Large intestine (tissue), 3 donors: Measurements from ENCODE around the gene CS. TPM values are rescaled to one million over a fixed set of nuclear protein-coding genes. Genes with fewer than 3 reads are reported as not detected.
"Not testable (repeated sequence)": the region's sequence is repeated elsewhere in the genome, so short reads cannot be mapped to it uniquely, and the experiment has no call there.

Experiments
- DNase-seq, 2 donors: peaks; one replicate each; pipeline versions ENCODE4 v3.0.0 to v3.0.0-alpha.2; 2013
- H3K27ac ChIP-seq: one replicate; pipeline ENCODE4 v1.5.1; 2013; ENCODE audit warnings: low read length
- H3K27me3 ChIP-seq: 2 replicates; pipeline ENCODE4 v1.6.1; 2013; ENCODE audit warnings: low read length; ENCODE audit not compliant: control insufficient read depth, insufficient read depth
- H3K36me3 ChIP-seq: 2 replicates; pipeline ENCODE4 v1.6.1; 2013; ENCODE audit warnings: low read length; ENCODE audit not compliant: control insufficient read depth, insufficient read depth
- H3K4me1 ChIP-seq: one replicate; pipeline ENCODE4 v1.6.1; 2013; ENCODE audit warnings: low read length; ENCODE audit not compliant: control insufficient read depth, insufficient read depth
- H3K4me3 ChIP-seq: one replicate; pipeline ENCODE4 v1.5.1; 2013; ENCODE audit warnings: low read length
- H3K9me3 ChIP-seq: one replicate; pipeline ENCODE4 v1.6.1; 2013; ENCODE audit warnings: mild to moderate bottlenecking, low read depth, low read length, moderate library complexity; ENCODE audit not compliant: control insufficient read depth
- WGBS: methylation state at CpG from one replicate; pipeline ENCODE4 v1.1.5; 2013; ENCODE audit warnings: low lambda C conversion rate; ENCODE audit not compliant: insufficient coverage; 5-methylcytosine and 5-hydroxymethylcytosine counted together
- polyA plus RNA-seq: library from polyadenylated mRNA; unstranded; fragments of 120-200 nt; gene quantifications from one replicate; pipeline ENCODE4 v1.2.1, GENCODE V29; 2013

Gene CS
- polyA plus RNA-seq, 1 donor, result 143 TPM

DNA sequence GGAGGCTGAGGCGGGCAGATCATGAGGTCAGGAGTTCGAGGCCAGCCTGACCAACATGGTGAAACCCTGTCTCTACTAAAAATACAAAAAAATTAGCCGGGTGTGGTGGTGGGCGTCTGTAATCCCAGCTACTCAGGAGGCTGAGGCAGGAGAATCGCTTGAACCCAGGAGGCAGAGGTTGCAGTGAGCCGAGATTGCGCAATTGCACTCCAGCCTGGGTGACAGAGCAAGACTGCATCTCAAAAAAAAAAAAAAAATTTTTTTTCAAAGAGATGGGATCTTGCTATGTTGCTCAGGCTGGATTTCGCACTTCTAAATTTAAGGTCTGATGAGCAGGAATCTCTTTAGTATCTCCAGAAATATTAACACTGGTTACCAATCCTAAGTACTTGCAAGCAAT, 21.5 kb upstream of the CS start:
- H3K27ac ChIP-seq, H3K4me1 ChIP-seq, DNase-seq, H3K27me3 ChIP-seq, H3K9me3 ChIP-seq, H3K4me3 ChIP-seq: not testable (repeated sequence)
- 100% methylated on average over 2 of the region's 8 CpGs for WGBS
- peaks cover 69% of the 10 kb centered on the region for H3K36me3 ChIP-seq

- peaks cover 63% of the 10 kb centered on the region for H3K36me3 ChIP-seq
- no peak overlapping the region for H3K27ac ChIP-seq
- no peak overlapping the region for H3K4me3 ChIP-seq
- DNase-seq, result no peak
- no peaks in the 10 kb centered on the region for H3K4me1 ChIP-seq
- no CpG with 5 or more reads among the region's 2 CpGs for WGBS
- H3K9me3 ChIP-seq, result no peaks in the 10 kb centered on the region
- no peaks in the 10 kb centered on the region for H3K27me3 ChIP-seq
Observed at GRCh38 chr12:56321027-56321426, 20.9 kb upstream of the CS start.

DNA sequence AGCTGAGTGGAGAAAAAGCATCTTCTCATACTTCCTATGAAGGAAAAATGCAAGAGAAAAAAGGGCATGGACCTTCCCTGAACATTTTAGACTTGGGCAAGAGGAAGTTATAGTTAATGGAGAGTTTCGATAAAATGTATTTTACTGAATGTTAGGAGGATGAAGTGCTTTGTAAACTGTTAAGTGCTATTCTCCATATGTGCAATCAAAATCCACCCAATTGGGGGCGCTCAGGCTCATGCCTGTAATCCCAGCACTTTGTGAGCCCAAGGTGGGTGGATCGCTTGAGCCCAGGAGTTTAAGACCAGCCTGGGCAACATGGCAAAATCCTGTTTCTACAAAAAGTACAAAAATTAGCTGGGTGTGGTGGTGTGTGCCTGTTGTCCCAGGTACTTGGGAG, 17.5 kb upstream of the CS start:
- H3K9me3 ChIP-seq, result no peaks in the 10 kb centered on the region
- peaks cover 39% of the 10 kb centered on the region for H3K36me3 ChIP-seq
- H3K27ac ChIP-seq, result no peak overlapping the region
- H3K4me3 ChIP-seq, result no peak overlapping the region
- no peaks in the 10 kb centered on the region for H3K27me3 ChIP-seq
- peaks cover 5% of the 10 kb centered on the region for H3K4me1 ChIP-seq
- WGBS, result no CpG with 5 or more reads among the region's 3 CpGs
- DNase-seq, result no peak

DNA sequence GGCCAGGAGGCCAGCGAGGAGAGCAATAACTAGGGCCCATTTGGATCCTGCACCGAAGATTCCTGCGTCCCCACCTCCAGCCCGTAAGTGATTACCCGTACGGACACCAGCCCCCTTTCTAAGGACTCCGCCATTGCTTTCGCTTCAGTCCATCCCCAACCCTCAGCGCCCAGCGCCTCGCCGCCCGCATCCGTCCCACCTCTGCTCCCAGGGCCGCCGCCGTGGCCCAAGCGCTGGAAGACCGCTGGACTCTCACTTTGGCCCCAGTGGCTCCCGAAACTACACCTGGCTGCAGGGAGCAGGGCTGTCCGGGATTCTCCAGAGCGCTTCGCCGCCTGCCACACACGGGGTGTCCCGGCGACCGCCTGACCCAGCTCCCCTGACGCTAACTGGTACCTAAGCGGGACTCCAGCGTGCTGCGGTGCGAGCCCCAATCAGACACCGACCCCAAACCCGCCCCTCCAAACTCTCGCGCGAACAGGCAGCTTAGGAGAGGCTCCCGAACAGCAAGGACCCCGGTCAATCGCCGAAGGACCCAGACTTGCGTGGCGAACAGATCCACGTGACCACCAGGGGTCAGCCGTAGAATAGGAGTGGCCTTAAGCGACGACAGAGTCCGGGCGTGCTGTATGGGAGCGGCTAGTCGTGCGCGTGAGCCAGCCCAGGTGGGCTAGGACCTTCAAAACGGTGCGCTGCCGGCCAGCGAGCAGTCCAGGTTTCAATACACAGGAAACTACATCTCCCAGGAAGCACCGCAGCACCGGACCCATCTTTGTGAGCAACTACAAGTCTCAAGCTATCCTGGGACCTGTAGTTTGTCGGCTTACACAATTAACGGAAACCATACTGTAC, 15.7 kb upstream of the CS start, which contains the start of gene CNPY2:
CNPY2 (minus strand) TSS at position 367 of the 852 bp plus-strand sequence. CDS start 771 bp downstream, outside the sequence.
- peak within 1 kb of the TSS; percentile 96 for H3K27ac ChIP-seq
- H3K27me3 ChIP-seq, result no peaks in the 10 kb centered on the region
- peaks cover 36% of the 10 kb centered on the region for H3K36me3 ChIP-seq
- peaks cover 5% of the 10 kb centered on the region for H3K4me1 ChIP-seq
- H3K4me3 ChIP-seq, result peak within 1 kb of the TSS; percentile 93
- peak; percentile 96 to 98 for DNase-seq
- no CpG with 5 or more reads among the region's 62 CpGs for WGBS
- no peaks in the 10 kb centered on the region for H3K9me3 ChIP-seq

DNA sequence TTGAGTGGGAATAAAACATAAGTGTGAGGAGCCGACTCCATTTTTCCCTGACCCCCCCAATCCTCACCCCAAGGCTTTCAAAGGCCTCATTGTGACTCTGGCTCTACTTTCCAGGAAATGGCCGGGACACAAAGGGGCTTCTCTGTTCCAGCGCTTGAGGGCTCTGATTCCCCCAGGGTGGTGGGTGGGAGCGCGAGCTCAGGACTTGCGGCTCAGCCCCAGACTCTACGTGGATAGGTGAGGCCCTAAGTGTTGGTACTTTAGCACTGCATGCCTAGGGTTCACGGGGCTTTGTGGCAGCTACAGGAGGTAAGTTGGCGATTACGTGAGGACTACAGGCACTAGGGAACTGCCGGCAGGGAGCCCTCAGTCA, 15.1 kb upstream of the CS start:
- peak overlapping the region; percentile 93 for H3K4me3 ChIP-seq
- H3K4me1 ChIP-seq, result peaks cover 5% of the 10 kb centered on the region
- H3K9me3 ChIP-seq, result no peaks in the 10 kb centered on the region
- no peaks in the 10 kb centered on the region for H3K27me3 ChIP-seq
- DNase-seq, result peak in 1 of 2 donors; percentile 69
- peak overlapping the region; percentile 96 for H3K27ac ChIP-seq
- H3K36me3 ChIP-seq, result peaks cover 42% of the 10 kb centered on the region
- WGBS, result no CpG with 5 or more reads among the region's 11 CpGs

DNA sequence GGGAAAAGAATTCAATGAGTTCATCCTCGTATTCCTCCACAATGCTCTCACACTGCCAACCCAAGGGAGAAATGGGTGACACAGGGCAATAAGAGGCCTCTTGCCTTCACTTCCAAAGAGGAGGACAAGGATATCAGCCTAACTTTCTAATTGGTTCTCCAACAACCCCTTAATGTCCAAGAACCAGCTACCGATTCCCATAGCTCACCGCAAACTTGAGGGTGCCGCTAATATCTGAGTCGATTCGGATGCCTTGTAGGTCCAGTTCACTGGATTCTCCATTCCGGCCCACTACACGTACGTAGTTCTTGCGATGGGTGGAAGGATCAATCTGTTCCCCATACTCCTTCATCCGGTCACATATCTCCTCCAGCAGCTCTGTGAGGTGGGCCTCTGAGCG, 10.9 kb upstream of the CS start:
- H3K9me3 ChIP-seq, result no peaks in the 10 kb centered on the region
- H3K27me3 ChIP-seq, result no peaks in the 10 kb centered on the region
- H3K4me1 ChIP-seq, result peaks cover 5% of the 10 kb centered on the region
- peaks cover 54% of the 10 kb centered on the region for H3K36me3 ChIP-seq
- H3K27ac ChIP-seq, result no peak overlapping the region
- DNase-seq, result no peak
- 100% methylated on average over 2 of the region's 12 CpGs for WGBS
- no peak overlapping the region for H3K4me3 ChIP-seq

DNA sequence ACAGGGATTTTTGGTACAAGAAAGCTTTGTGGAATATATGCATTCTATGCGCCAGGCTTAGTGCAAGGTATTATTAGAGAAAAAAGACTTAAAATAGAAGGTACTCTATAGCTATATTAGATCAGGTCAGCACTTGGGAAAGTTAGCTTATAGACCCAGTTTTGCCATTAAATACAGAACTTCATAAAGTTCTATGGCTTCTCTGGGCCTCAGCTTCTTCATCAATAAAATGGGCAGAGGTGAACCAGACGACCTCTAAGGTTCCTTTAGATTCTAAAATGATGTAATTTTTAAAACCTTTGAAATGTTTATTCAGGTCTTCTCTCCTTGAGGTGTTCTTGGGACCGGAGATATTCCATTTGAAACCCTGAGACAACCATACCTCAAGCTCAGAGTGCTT, 8.6 kb upstream of the CS start:
- no peaks in the 10 kb centered on the region for H3K9me3 ChIP-seq
- no peaks in the 10 kb centered on the region for H3K4me1 ChIP-seq
- peaks cover 57% of the 10 kb centered on the region for H3K36me3 ChIP-seq
- H3K27ac ChIP-seq, result no peak overlapping the region
- H3K4me3 ChIP-seq, result no peak overlapping the region
- no peak for DNase-seq
- no CpG with 5 or more reads among the region's 3 CpGs for WGBS
- H3K27me3 ChIP-seq, result no peaks in the 10 kb centered on the region

DNA sequence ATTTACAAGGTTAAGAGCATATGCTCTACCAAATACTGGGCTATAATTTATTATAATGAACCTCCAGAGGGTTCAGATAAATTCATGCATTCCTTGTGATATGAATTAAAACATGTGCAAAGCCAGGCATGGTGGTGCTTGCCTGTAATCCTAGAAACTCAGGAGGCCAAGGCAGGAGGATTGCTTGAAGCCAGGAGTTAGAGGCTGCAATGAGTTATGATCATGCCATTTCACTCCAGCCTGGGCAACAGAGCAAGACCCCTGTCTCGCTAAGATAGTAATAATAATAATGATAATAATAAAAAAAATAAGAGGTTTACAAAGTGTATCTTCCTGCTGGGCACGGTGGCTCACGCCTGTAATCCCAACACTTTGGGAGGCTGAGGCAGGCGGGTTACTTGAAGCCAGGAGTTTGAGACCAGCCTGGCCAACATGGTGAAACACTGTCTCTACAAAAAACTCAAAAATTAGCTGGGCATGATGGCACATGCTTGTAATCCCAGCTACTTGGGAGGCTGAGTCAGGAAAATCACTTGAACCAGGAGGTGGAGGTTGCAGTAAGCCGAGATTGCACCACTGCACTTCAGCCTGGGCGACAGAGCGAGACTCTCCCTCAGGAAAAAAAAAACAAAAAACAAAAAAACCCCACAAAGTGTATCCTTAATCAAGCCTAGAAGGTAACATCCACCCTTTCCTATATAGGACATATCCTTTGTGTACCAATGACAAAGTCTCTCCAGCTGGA, 7.3 kb upstream of the CS start:
- Histone ChIP-seq H3K36me3 (peaks cover 64% of the 10 kb centered on the region), H3K9me3 (no peaks in the 10 kb centered on the region), H3K4me3 (no peak overlapping the region), H3K27ac (no peak overlapping the region), H3K4me1 (peaks cover 3% of the 10 kb centered on the region), H3K27me3 (no peaks in the 10 kb centered on the region)
- no peak for DNase-seq
- no CpG with 5 or more reads among the region's 7 CpGs for WGBS

DNA sequence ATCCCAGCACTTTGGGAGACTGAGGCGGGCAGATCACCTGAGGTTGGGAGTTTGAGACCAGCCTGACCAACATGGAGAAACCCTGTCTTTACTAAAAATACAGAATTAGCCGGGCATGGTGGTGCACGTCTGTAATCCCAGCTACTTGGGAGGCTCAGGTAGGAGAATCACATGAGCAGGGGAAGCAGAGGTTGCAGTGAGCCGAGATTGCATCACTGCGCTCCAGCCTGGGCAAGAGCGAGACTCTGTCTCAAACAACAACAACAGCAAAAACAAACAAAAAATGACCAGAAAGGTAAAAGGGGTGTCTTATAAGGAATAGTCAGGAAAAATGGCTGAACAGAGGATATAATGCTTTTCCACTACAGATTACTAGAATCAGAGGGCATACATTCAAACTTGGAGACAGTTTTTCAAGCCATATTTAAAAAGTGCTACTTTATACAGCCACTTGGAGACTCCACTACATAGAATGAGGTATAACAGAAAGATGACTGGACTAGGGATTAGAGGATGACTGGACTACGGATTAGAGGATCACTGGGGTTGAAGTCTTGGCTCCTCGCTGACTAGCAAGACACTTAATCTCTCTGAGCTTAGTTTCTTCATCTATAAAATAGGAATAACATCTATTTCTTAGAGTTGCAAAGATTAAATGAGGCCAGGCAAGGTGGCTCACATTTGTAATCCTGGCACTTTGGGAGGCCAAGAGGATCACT, 4.9 kb upstream of the CS start:
- Histone ChIP-seq H3K4me3 (no peak overlapping the region), H3K27ac (no peak overlapping the region), H3K27me3 (no peaks in the 10 kb centered on the region), H3K4me1 (peaks cover 18% of the 10 kb centered on the region), H3K36me3 (peaks cover 50% of the 10 kb centered on the region), H3K9me3 (no peaks in the 10 kb centered on the region)
- WGBS, result 100% methylated on average over 3 of the region's 8 CpGs
- DNase-seq, result no peak

DNA sequence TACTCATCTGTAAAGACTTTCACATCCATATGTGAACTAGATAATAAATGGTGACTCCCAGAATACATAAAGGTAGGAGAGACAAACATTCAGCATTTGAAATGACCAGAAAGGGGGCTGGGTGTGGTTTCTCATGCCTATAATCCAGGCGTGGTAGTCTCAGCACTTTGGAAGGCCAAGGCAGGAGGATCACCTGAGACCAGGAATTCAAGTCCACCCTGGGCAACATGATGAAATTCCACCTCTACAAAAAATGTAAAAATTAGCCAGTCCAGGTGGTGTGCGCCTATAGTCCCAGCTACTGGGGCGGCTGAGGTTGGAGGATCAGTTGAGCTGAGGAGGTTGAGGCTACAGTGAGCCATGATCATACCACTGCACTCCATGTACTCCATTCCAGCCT, 4.1 kb upstream of the CS start:
- Histone ChIP-seq H3K27me3 (no peaks in the 10 kb centered on the region), H3K27ac (no peak overlapping the region), H3K9me3 (no peaks in the 10 kb centered on the region), H3K4me3 (no peak overlapping the region), H3K36me3 (peaks cover 45% of the 10 kb centered on the region), H3K4me1 (peaks cover 18% of the 10 kb centered on the region)
- DNase-seq, result no peak
- no CpG with 5 or more reads among the region's 3 CpGs for WGBS
